ENCODE results near the gene GALNT4.

DNA sequence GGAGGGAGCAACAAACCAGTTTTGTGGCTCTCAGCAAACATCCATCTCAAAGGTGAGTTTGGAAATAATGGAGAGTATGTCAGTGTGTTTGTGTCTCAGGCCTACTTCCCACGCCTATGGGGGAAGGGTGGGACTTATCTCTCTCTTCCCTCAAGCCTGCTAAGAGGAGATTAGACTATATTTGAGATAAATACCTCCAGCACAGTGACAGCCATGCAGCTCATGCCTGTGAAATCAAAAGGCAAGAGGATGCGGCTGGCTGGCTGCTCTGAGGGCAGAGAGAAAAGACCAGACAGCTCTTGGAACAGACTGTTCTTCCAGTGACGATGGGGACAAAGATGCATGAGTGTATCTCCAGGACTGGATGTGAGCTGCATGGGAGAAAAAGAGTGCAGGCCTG lies 16.0 kb upstream of the GALNT4 start:
- TF ChIP-seq CTCF (conservative IDR thresholded peaks at IDR 0.05): no peak
- no peak for TF ChIP-seq EZH2 (IDR thresholded peaks at IDR 0.05; ENCODE audit: low read depth)
